Nephron progenitor cell (in vitro differentiated cells): ENCODE measurements around the gene SPIRE1.

Experiments
- DNase-seq: peaks from one replicate; pipeline ENCODE4 v3.0.0; 2021
- H3K27ac Mint-ChIP-seq: 2 replicates; pipeline ENCODE4 v1.8.0; 2021; ENCODE audit warnings: mild to moderate bottlenecking, moderate library complexity, mixed read lengths
- H3K27me3 Mint-ChIP-seq: 2 replicates; pipeline ENCODE4 v1.8.0; 2021; ENCODE audit warnings: mild to moderate bottlenecking, low read depth, mixed read lengths; ENCODE audit not compliant: poor library complexity
- H3K36me3 Mint-ChIP-seq: 2 replicates; pipeline ENCODE4 v1.8.0; 2021; ENCODE audit warnings: low read depth, mixed read lengths
- H3K4me1 Mint-ChIP-seq: 2 replicates; pipeline ENCODE4 v1.8.0; 2021; ENCODE audit warnings: mixed read lengths
- H3K4me3 Mint-ChIP-seq: 2 replicates; pipeline ENCODE4 v1.8.0; 2021; ENCODE audit warnings: mild to moderate bottlenecking, moderate library complexity, mixed read lengths
- H3K9me3 Mint-ChIP-seq: 2 replicates; pipeline ENCODE4 v1.8.0; 2021; ENCODE audit warnings: mild to moderate bottlenecking, moderate library complexity, mixed read lengths
- CTCF ChIP-seq: fragments of 200-600 bp; sonication (generic); IDR thresholded peaks from 2 replicates; pipeline ENCODE4 v1.5.0; 2021; ENCODE audit warnings: antibody characterized with exemption

SPIRE1 gene

DNA sequence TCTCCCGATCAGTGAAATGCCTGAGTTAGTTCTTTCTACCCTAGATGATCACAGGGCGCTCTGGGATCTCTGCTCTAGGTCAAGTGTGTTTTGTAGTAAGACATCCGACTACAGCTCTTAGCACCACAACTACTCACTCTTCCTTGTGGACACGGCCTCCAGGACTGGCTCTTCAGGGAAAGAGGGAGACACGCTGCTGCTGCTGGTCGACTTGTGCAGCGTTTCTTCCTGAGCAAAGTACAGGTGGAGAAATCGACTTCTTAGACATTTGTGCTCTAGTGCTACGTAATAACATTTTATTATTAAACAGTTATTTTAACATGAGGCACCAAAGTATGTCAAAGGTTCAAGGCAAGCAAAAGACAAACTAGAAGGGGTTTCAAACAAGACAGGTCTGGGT lies 193.2 kb downstream of the SPIRE1 start:
- no peak overlapping the region for H3K4me3 Mint-ChIP-seq
- no peaks in the 10 kb centered on the region for H3K9me3 Mint-ChIP-seq
- H3K27ac Mint-ChIP-seq, result peak overlapping the region; percentile 39
- no peak for DNase-seq
- no peak for TF ChIP-seq CTCF
- H3K27me3 Mint-ChIP-seq, result no peaks in the 10 kb centered on the region
- peaks cover 6% of the 10 kb centered on the region for H3K4me1 Mint-ChIP-seq
- H3K36me3 Mint-ChIP-seq, result peaks cover 14% of the 10 kb centered on the region

DNA sequence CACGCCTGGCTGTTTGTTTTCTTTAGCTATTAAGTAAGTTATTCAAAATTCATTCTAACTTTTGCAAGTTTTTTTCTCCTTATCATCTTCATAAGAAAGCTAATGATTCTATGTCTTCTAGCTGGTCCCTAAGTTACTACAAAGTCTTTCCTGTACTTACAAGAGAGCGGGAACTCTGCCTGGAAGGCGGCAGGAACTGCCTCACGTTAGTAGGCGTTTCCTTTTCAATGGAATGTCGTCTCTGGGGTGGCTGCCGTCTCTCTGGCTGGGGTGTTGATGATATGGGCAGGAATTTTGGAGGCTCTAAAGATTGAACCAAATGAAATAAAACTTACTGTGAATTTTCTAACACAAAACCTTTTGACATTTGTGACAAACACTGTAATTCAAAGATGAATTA lies 194.7 kb downstream of the SPIRE1 start:
- Mint-ChIP-seq H3K9me3 (no peaks in the 10 kb centered on the region), H3K27ac (no peak overlapping the region), H3K4me1 (peaks cover 6% of the 10 kb centered on the region), H3K27me3 (no peaks in the 10 kb centered on the region), H3K4me3 (no peak overlapping the region), H3K36me3 (peaks cover 24% of the 10 kb centered on the region)
- no peak for TF ChIP-seq CTCF
- no peak for DNase-seq

DNA sequence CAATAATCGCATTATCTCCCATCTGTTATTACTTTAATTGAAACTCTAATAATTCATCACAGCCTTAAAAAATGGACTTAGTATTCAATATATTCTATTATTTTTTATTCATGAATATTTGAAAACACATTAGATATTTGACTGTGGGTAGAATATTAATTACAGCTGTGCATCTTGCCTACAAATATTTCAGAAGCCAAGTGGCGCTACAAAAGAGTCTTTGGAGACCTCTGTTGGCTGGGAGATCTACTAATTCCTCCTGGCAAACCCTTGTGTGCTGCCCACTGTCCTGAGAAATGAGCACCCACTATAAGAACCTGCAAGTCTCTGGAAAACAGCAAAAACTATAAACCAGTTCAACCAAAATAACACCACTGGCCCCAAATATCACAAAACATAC lies 195.7 kb downstream of the SPIRE1 start:
- no peak for TF ChIP-seq CTCF
- no peaks in the 10 kb centered on the region for H3K9me3 Mint-ChIP-seq
- H3K27me3 Mint-ChIP-seq, result no peaks in the 10 kb centered on the region
- H3K36me3 Mint-ChIP-seq, result peaks cover 29% of the 10 kb centered on the region
- no peak overlapping the region for H3K4me3 Mint-ChIP-seq
- no peak overlapping the region for H3K27ac Mint-ChIP-seq
- DNase-seq, result no peak
- peaks cover 11% of the 10 kb centered on the region for H3K4me1 Mint-ChIP-seq

GRCh38 chr18:12461326-12461725 lies 196.6 kb downstream of the SPIRE1 start:
- no peak for TF ChIP-seq CTCF
- Mint-ChIP-seq H3K27ac (peak overlapping the region; percentile 81), H3K27me3 (no peaks in the 10 kb centered on the region), H3K36me3 (peaks cover 29% of the 10 kb centered on the region), H3K4me3 (no peak overlapping the region), H3K4me1 (peaks cover 11% of the 10 kb centered on the region), H3K9me3 (no peaks in the 10 kb centered on the region)
- no peak for DNase-seq

- Mint-ChIP-seq H3K4me3 (no peak overlapping the region), H3K4me1 (peaks cover 11% of the 10 kb centered on the region), H3K36me3 (peaks cover 29% of the 10 kb centered on the region), H3K9me3 (no peaks in the 10 kb centered on the region), H3K27ac (peak overlapping the region; percentile 81), H3K27me3 (no peaks in the 10 kb centered on the region)
- no peak for DNase-seq
- TF ChIP-seq CTCF, result no peak
Observed at GRCh38 chr18:12460874-12461273, 197.0 kb downstream of the SPIRE1 start.

GRCh38 chr18:12458771-12459170 lies 199.1 kb downstream of the SPIRE1 start:
- TF ChIP-seq CTCF, result no peak
- Mint-ChIP-seq H3K4me3 (no peak overlapping the region), H3K27me3 (no peaks in the 10 kb centered on the region), H3K4me1 (peaks cover 17% of the 10 kb centered on the region), H3K9me3 (no peaks in the 10 kb centered on the region), H3K27ac (no peak overlapping the region), H3K36me3 (peaks cover 42% of the 10 kb centered on the region)
- DNase-seq, result no peak
